Immature natural killer cell (primary cell): Measurements from ENCODE around the gene CPOX. TPM values are rescaled to one million over a fixed set of nuclear protein-coding genes. Genes with fewer than 3 reads are reported as not detected.

Experiments
- DNase-seq, 3 donors: peaks; one replicate each; pipeline ENCODE4 v3.0.0; 2022; ENCODE audit warnings: mixed read lengths in 1 of 3
- H3K27ac Mint-ChIP-seq, 6 donors: one replicate each; pipeline ENCODE4 v1.8.0; 2020; ENCODE audit warnings: mixed read lengths in 6 of 6, mild to moderate bottlenecking in 5 of 6, inconsistent platforms in 4 of 6, moderate library complexity in 3 of 6
- H3K27me3 Mint-ChIP-seq, 3 donors: one replicate each; pipeline ENCODE4 v1.8.0; 2020 to 2021; ENCODE audit warnings: low read depth in 3 of 3, mild to moderate bottlenecking in 3 of 3, mixed read lengths in 3 of 3, moderate library complexity in 3 of 3, inconsistent platforms in 1 of 3
- H3K36me3 Mint-ChIP-seq, 3 donors: one replicate each; pipeline ENCODE4 v1.8.0; 2020; ENCODE audit warnings: mixed read lengths in 3 of 3, inconsistent platforms in 2 of 3, mild to moderate bottlenecking in 2 of 3
- H3K4me1 Mint-ChIP-seq, 2 donors: one replicate each; pipeline ENCODE4 v1.8.0; 2020; ENCODE audit warnings: inconsistent platforms in 2 of 2, mild to moderate bottlenecking in 2 of 2, mixed read lengths in 2 of 2, moderate library complexity in 1 of 2
- H3K4me3 Mint-ChIP-seq, 5 donors: one replicate each; pipeline ENCODE4 v1.8.0; 2020; ENCODE audit warnings: mild to moderate bottlenecking in 5 of 5, mixed read lengths in 5 of 5, inconsistent platforms in 3 of 5, moderate library complexity in 3 of 5
- H3K9me3 Mint-ChIP-seq, 6 donors: one replicate each; pipeline ENCODE4 v1.8.0; 2020; ENCODE audit warnings: mild to moderate bottlenecking in 6 of 6, mixed read lengths in 6 of 6, inconsistent platforms in 4 of 6, moderate library complexity in 3 of 6
- polyA plus RNA-seq, 3 donors: library from polyadenylated mRNA; unstranded; fragments of 300-500 nt; fragmentation: Illumina TruSeq; gene quantifications; one replicate each; pipeline ENCODE4 v1.2.3, GENCODE V29; 2021

CPOX gene
- polyA plus RNA-seq, 3 donors from 2014 or later = 2.4 to 4.4 TPM; not detected in 1

GRCh38 chr3:98553021-98553563, 40.3 kb downstream of the CPOX start:
- peaks cover 0 to 7% (median 6%) of the 10 kb centered on the region in 3 donors for H3K27me3 Mint-ChIP-seq
- no peaks in the 10 kb centered on the region for H3K9me3 Mint-ChIP-seq
- H3K36me3 Mint-ChIP-seq = no peaks in the 10 kb centered on the region
- H3K4me1 Mint-ChIP-seq = peaks cover 73 to 80% of the 10 kb centered on the region in 2 donors
- DNase-seq = no peak
- H3K4me3 Mint-ChIP-seq = peak overlapping the region in 1 of 5 donors; percentile 21
- H3K27ac Mint-ChIP-seq = peak overlapping the region in 5 of 6 donors; percentile 44 to 88 (median 55)

GRCh38 chr3:98552232-98553020, 41.0 kb downstream of the CPOX start:
- Mint-ChIP-seq H3K27me3 (peaks cover 0 to 7% (median 6%) of the 10 kb centered on the region in 3 donors), H3K4me1 (peaks cover 70 to 76% of the 10 kb centered on the region in 2 donors), H3K36me3 (no peaks in the 10 kb centered on the region), H3K27ac (peak overlapping the region; percentile 55 to 88 (median 72)), H3K4me3 (peak overlapping the region in 2 of 5 donors; percentile 21 to 58), H3K9me3 (no peaks in the 10 kb centered on the region)
- DNase-seq = no peak

GRCh38 chr3:98551754-98552153, 41.7 kb downstream of the CPOX start:
- H3K27me3 Mint-ChIP-seq = peaks cover 0 to 7% (median 6%) of the 10 kb centered on the region in 3 donors
- no peaks in the 10 kb centered on the region for H3K9me3 Mint-ChIP-seq
- H3K4me3 Mint-ChIP-seq = peak overlapping the region; percentile 4 to 58 (median 42)
- no peaks in the 10 kb centered on the region for H3K36me3 Mint-ChIP-seq
- H3K27ac Mint-ChIP-seq = peak overlapping the region; percentile 12 to 88 (median 72)
- DNase-seq = peak in 1 of 3 donors; percentile 32
- peaks cover 64 to 69% of the 10 kb centered on the region in 2 donors for H3K4me1 Mint-ChIP-seq

- no peak overlapping the region for H3K4me3 Mint-ChIP-seq
- no peak for DNase-seq
- H3K36me3 Mint-ChIP-seq = no peaks in the 10 kb centered on the region
- H3K4me1 Mint-ChIP-seq = peaks cover 62 to 69% of the 10 kb centered on the region in 2 donors
- H3K27ac Mint-ChIP-seq = peak overlapping the region in 5 of 6 donors; percentile 36 to 86 (median 60)
- peaks cover 0 to 8% (median 5%) of the 10 kb centered on the region in 3 donors for H3K27me3 Mint-ChIP-seq
- no peaks in the 10 kb centered on the region for H3K9me3 Mint-ChIP-seq
Measured at GRCh38 chr3:98551236-98551635, 42.2 kb downstream of the CPOX start.

GRCh38 chr3:98550833-98551232, 42.6 kb downstream of the CPOX start:
- no peak for DNase-seq
- peaks cover 0 to 10% (median 3%) of the 10 kb centered on the region in 3 donors for H3K27me3 Mint-ChIP-seq
- no peak overlapping the region for H3K4me3 Mint-ChIP-seq
- peaks cover 62 to 69% of the 10 kb centered on the region in 2 donors for H3K4me1 Mint-ChIP-seq
- H3K9me3 Mint-ChIP-seq = no peaks in the 10 kb centered on the region
- peak overlapping the region in 5 of 6 donors; percentile 8 to 83 (median 36) for H3K27ac Mint-ChIP-seq
- H3K36me3 Mint-ChIP-seq = no peaks in the 10 kb centered on the region

- Mint-ChIP-seq H3K4me1 (peaks cover 56 to 61% of the 10 kb centered on the region in 2 donors), H3K27ac (peak overlapping the region in 4 of 6 donors; percentile 35 to 84 (median 44)), H3K27me3 (peaks cover 0 to 6% (median 2%) of the 10 kb centered on the region in 3 donors), H3K36me3 (no peaks in the 10 kb centered on the region), H3K4me3 (peak overlapping the region in 3 of 5 donors; percentile 14 to 33 (median 30)), H3K9me3 (no peaks in the 10 kb centered on the region)
- no peak for DNase-seq
Measured at GRCh38 chr3:98548544-98548943, 44.9 kb downstream of the CPOX start.

GRCh38 chr3:98545940-98546339, 47.5 kb downstream of the CPOX start:
- peak overlapping the region in 4 of 6 donors; percentile 40 to 67 (median 52) for H3K27ac Mint-ChIP-seq
- no peaks in the 10 kb centered on the region for H3K36me3 Mint-ChIP-seq
- H3K4me1 Mint-ChIP-seq = peaks cover 32 to 35% of the 10 kb centered on the region in 2 donors
- H3K9me3 Mint-ChIP-seq = no peaks in the 10 kb centered on the region
- H3K27me3 Mint-ChIP-seq = peaks cover 0 to 6% (median 1%) of the 10 kb centered on the region in 3 donors
- H3K4me3 Mint-ChIP-seq = peak overlapping the region; percentile 31 to 57 (median 44)
- no peak for DNase-seq

GRCh38 chr3:98542623-98543022, 50.8 kb downstream of the CPOX start:
- Mint-ChIP-seq H3K27me3 (peaks cover 1 to 6% (median 2%) of the 10 kb centered on the region in 3 donors), H3K4me1 (peaks cover 15 to 21% of the 10 kb centered on the region in 2 donors), H3K4me3 (no peak overlapping the region), H3K36me3 (no peaks in the 10 kb centered on the region), H3K9me3 (no peaks in the 10 kb centered on the region), H3K27ac (no peak overlapping the region)
- DNase-seq = no peak

- Mint-ChIP-seq H3K27ac (no peak overlapping the region), H3K9me3 (no peaks in the 10 kb centered on the region), H3K36me3 (no peaks in the 10 kb centered on the region)
Measured at GRCh38 chr3:98541695-98542094, 51.7 kb downstream of the CPOX start.

GRCh38 chr3:98540346-98540745, 53.1 kb downstream of the CPOX start:
- Mint-ChIP-seq H3K27me3 (peaks cover 1 to 8% (median 2%) of the 10 kb centered on the region in 3 donors), H3K9me3 (no peaks in the 10 kb centered on the region), H3K4me3 (peak overlapping the region in 1 of 5 donors; percentile 28), H3K36me3 (no peaks in the 10 kb centered on the region), H3K4me1 (peaks cover 8 to 12% of the 10 kb centered on the region in 2 donors), H3K27ac (peak overlapping the region in 5 of 6 donors; percentile 17 to 78 (median 41))
- peak in 1 of 3 donors; percentile 23 for DNase-seq

More at GRCh38 chr3:98541695-98542094, 51.7 kb downstream of the CPOX start:
- Mint-ChIP-seq H3K4me1 (peaks cover 15 to 21% of the 10 kb centered on the region in 2 donors), H3K27me3 (peaks cover 1 to 12% (median 2%) of the 10 kb centered on the region in 3 donors), H3K4me3 (no peak overlapping the region)
- no peak for DNase-seq

GRCh38 chr3:98536456-98537017, 56.9 kb downstream of the CPOX start:
- H3K4me3 Mint-ChIP-seq = no peak overlapping the region
- DNase-seq = no peak
- H3K4me1 Mint-ChIP-seq = peaks cover 8 to 12% of the 10 kb centered on the region in 2 donors
- no peaks in the 10 kb centered on the region for H3K36me3 Mint-ChIP-seq
- peaks cover 0 to 8% (median 2%) of the 10 kb centered on the region in 3 donors for H3K27me3 Mint-ChIP-seq
- no peaks in the 10 kb centered on the region for H3K9me3 Mint-ChIP-seq
- H3K27ac Mint-ChIP-seq = no peak overlapping the region

- H3K27ac Mint-ChIP-seq = no peak overlapping the region
Measured at GRCh38 chr3:98534734-98535133, 58.7 kb downstream of the CPOX start.

GRCh38 chr3:98534168-98534567, 59.2 kb downstream of the CPOX start:
- H3K27me3 Mint-ChIP-seq = peaks cover 0 to 8% (median 2%) of the 10 kb centered on the region in 3 donors
- no peaks in the 10 kb centered on the region for H3K4me1 Mint-ChIP-seq
- no peak overlapping the region for H3K27ac Mint-ChIP-seq
- H3K4me3 Mint-ChIP-seq = peak overlapping the region in 1 of 5 donors; percentile 21
- H3K36me3 Mint-ChIP-seq = no peaks in the 10 kb centered on the region
- no peaks in the 10 kb centered on the region for H3K9me3 Mint-ChIP-seq
- no peak for DNase-seq

More at GRCh38 chr3:98534734-98535133, 58.7 kb downstream of the CPOX start:
- no peaks in the 10 kb centered on the region for H3K9me3 Mint-ChIP-seq
- H3K4me1 Mint-ChIP-seq = peaks cover 0 to under 1% of the 10 kb centered on the region in 2 donors
- no peak for DNase-seq
- no peaks in the 10 kb centered on the region for H3K36me3 Mint-ChIP-seq
- H3K27me3 Mint-ChIP-seq = peaks cover 0 to 8% (median 2%) of the 10 kb centered on the region in 3 donors
- H3K4me3 Mint-ChIP-seq = no peak overlapping the region
